ENCODE measurements around the gene TMIGD2.

Gene TMIGD2

GRCh38 chr19:4319067-4319718, 17.0 kb upstream of the TMIGD2 start:
- no peak overlapping the region for H3K27ac ChIP-seq
- POLR2A ChIA-PET (ENCODE audit: low non-redundant PET), result interaction anchor here (1.2 kb wide), 1 partner anchor 23 kb away, joined by 3 read pairs; no protein-coding TSS in a partner anchor
- TF ChIP-seq, protein P1, sequence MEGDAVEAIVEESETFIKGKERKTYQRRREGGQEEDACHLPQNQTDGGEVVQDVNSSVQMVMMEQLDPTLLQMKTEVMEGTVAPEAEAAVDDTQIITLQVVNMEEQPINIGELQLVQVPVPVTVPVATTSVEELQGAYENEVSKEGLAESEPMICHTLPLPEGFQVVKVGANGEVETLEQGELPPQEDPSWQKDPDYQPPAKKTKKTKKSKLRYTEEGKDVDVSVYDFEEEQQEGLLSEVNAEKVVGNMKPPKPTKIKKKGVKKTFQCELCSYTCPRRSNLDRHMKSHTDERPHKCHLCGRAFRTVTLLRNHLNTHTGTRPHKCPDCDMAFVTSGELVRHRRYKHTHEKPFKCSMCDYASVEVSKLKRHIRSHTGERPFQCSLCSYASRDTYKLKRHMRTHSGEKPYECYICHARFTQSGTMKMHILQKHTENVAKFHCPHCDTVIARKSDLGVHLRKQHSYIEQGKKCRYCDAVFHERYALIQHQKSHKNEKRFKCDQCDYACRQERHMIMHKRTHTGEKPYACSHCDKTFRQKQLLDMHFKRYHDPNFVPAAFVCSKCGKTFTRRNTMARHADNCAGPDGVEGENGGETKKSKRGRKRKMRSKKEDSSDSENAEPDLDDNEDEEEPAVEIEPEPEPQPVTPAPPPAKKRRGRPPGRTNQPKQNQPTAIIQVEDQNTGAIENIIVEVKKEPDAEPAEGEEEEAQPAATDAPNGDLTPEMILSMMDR (conservative IDR thresholded peaks at IDR 0.05; ENCODE audit: low read depth), result no peak
- no peak for DNase-seq (ENCODE audit: low spot score)
- CTCF ChIA-PET, result no interaction called here

- ChIA-PET CTCF (no interaction called here), POLR2A (ENCODE audit: low non-redundant PET) (no interaction called here)
- H3K27ac ChIP-seq, result no peak overlapping the region
- TF ChIP-seq, protein P1 (conservative IDR thresholded peaks at IDR 0.05; ENCODE audit: low read depth), result no peak
- no peak for DNase-seq (ENCODE audit: low spot score)
These were observed 16.3 kb upstream of the TMIGD2 start for GRCh38 chr19:4318460-4318859.

GRCh38 chr19:4316956-4317355, 14.8 kb upstream of the TMIGD2 start:
- ChIA-PET POLR2A (ENCODE audit: low non-redundant PET) (no interaction called here), CTCF (no interaction called here)
- H3K27ac ChIP-seq, result no peak overlapping the region
- DNase-seq (ENCODE audit: low spot score), result no peak
- TF ChIP-seq, protein P1 (conservative IDR thresholded peaks at IDR 0.05; ENCODE audit: low read depth), result no peak

GRCh38 chr19:4313847-4314490, 11.8 kb upstream of the TMIGD2 start:
- DNase-seq (ENCODE audit: low spot score), result no peak
- TF ChIP-seq, protein P1 (conservative IDR thresholded peaks at IDR 0.05; ENCODE audit: low read depth), result no peak
- ChIA-PET POLR2A (ENCODE audit: low non-redundant PET) (interaction anchor here (0.7 kb wide), 1 partner anchor 67 kb away, joined by 5 read pairs; the partner anchor contains the start of gene YJU2), CTCF (interaction anchor here (0.6 kb wide), 2 partner anchors 8 to 78 kb away, joined by 3 to 4 read pairs; no protein-coding TSS in a partner anchor)
- 0 out of 2 replicates have a peak overlapping the region, but pooled peaks have one; percentile 27 for H3K27ac ChIP-seq

DNA sequence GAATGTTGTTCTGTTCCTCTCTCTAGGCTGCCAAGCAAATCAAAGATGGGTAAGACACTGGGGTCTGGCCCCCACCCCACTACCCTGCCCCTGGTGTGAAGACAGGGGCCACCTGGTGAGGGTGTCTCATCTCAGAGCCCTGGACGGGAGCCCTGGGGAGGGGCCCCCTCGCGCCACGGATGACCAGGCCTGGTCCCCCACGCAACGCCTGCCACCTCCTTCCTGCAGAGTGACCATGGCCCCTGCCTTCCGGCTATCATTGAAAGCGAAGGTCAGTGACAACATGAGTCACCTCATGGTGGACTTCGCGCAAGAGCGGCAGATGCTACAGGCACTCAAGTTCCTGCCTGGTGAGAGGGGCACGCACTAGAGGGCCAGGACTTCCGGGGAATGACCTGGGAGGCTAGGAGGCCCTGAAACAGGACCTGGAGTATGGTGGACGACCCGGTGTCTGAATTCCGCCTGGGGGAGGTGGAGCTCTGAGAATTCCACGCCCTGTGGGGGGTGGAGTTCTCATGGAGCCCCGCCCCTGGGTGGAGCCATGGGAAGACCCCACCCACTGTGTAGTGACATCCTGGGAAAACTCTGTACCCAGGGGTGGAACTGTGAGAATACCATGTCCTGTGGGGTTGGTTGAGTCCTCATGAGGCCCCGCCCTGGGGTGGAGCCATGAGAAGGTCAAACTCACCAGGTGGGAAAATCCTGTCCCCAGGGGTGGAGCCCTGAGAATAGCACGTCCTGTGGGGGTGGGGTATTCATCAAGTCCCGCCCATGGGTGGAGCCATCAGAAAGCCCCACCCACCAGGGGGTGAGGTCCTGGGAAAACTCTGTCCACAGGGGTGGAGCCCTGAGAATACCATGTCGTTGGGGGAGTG, 8.3 kb upstream of the TMIGD2 start:
- CTCF ChIA-PET, result interaction anchor here (0.6 kb wide), 2 partner anchors 77 to 1005 kb away, joined by 3 to 6 read pairs; no protein-coding TSS in a partner anchor
- DNase-seq (ENCODE audit: low spot score), result peak; percentile 64

More for the DNA sequence above, 8.3 kb upstream of the TMIGD2 start:
- no peak overlapping the region for H3K27ac ChIP-seq
- TF ChIP-seq, protein P1 (conservative IDR thresholded peaks at IDR 0.05; ENCODE audit: low read depth), result no peak
- POLR2A ChIA-PET (ENCODE audit: low non-redundant PET), result interaction anchor here (0.6 kb wide), 1 partner anchor 28 kb away, joined by 4 read pairs; the partner anchor contains the start of gene STAP2
